Erythroblast (primary cell): Measurements from ENCODE around the gene FOXN1.

Experiments
- GATA1 ChIP-seq: IDR thresholded peaks from 2 replicates; pipeline ENCODE4 v1.6.1; 2011; ENCODE audit warnings: low read depth, mild to moderate bottlenecking, control low read depth, low read length, moderate library complexity
- POLR2A ChIP-seq: IDR thresholded peaks from 2 replicates; pipeline ENCODE4 v1.6.1; 2011; ENCODE audit warnings: mild to moderate bottlenecking, low read length

DNA sequence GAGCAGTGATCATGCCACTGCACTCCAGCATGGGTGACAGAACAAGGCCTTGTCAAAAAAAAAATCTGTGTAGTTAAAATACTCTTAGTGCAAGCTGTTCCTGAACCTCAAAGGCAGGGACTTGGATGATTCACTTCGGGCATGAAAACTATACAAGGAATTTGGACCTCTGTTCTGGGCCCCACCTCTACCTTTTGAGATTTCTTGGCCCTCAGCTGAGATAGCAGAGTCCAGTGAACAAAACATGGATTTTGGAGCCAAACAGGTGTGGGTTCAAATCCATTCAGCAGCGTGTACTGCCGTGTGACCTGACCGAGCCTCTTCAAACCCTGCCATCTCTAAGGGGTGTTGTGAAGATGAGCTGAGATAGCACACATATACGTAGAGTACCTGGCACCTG, 25.9 kb upstream of the FOXN1 start:
- TF ChIP-seq POLR2A (no peak), GATA1 (no peak)
